ENCODE results near the gene RBM19.

The RBM19 gene

GRCh38 chr12:113798552-113798951 is 167.6 kb downstream of the RBM19 start:
- DNase-seq: no peak

GRCh38 chr12:113797535-113797868 is 168.6 kb downstream of the RBM19 start:
- DNase-seq: no peak

GRCh38 chr12:113796852-113797534 is 169.1 kb downstream of the RBM19 start:
- no peak for DNase-seq

- no peak for DNase-seq
These were observed 169.9 kb downstream of the RBM19 start for GRCh38 chr12:113796066-113796827.

- DNase-seq: no peak
These were observed 170.7 kb downstream of the RBM19 start for GRCh38 chr12:113795445-113795844.

GRCh38 chr12:113794774-113795173 is 171.4 kb downstream of the RBM19 start:
- DNase-seq: no peak

- no peak for DNase-seq
These were observed 172.9 kb downstream of the RBM19 start for GRCh38 chr12:113793250-113793649.

GRCh38 chr12:113792450-113792849 is 173.7 kb downstream of the RBM19 start:
- no peak for DNase-seq

- DNase-seq: peak; percentile 38
These were observed 177.9 kb downstream of the RBM19 start for GRCh38 chr12:113788020-113788856.

- DNase-seq: no peak
These were observed 180.0 kb downstream of the RBM19 start for GRCh38 chr12:113786107-113786506.

GRCh38 chr12:113783811-113784210 is 182.3 kb downstream of the RBM19 start:
- DNase-seq: no peak

- DNase-seq: peak; percentile 15
These were observed 183.3 kb downstream of the RBM19 start for GRCh38 chr12:113782873-113783272.

- no peak for DNase-seq
These were observed 184.5 kb downstream of the RBM19 start for GRCh38 chr12:113781415-113782198.

GRCh38 chr12:113779774-113780173 is 186.4 kb downstream of the RBM19 start:
- no peak for DNase-seq

- DNase-seq: no peak
These were observed 187.5 kb downstream of the RBM19 start for GRCh38 chr12:113778432-113779132.

- DNase-seq: no peak
These were observed 188.4 kb downstream of the RBM19 start for GRCh38 chr12:113777751-113778150.

GRCh38 chr12:113776536-113776935 is 189.6 kb downstream of the RBM19 start:
- no peak for DNase-seq

- no peak for DNase-seq
These were observed 191.6 kb downstream of the RBM19 start for GRCh38 chr12:113774526-113774925.

- DNase-seq: no peak
These were observed 193.6 kb downstream of the RBM19 start for GRCh38 chr12:113772505-113773030.

GRCh38 chr12:113770389-113770865 is 195.7 kb downstream of the RBM19 start:
- DNase-seq: no peak

GRCh38 chr12:113769305-113769704 is 196.8 kb downstream of the RBM19 start:
- no peak for DNase-seq

GRCh38 chr12:113768850-113769249 is 197.3 kb downstream of the RBM19 start:
- DNase-seq: no peak

Data from NCI-H69 (cell line).